GM21360 (cell line): ENCODE results near the gene LHPP.

Source experiments
- ATAC-seq: cut with Tn5 transposase; IDR thresholded peaks from one replicate; pipeline ENCODE4 v1.9.1; 2021; ENCODE audit warnings: mild to moderate bottlenecking, moderate library complexity; ENCODE audit not compliant: unreplicated experiment

Gene LHPP

DNA sequence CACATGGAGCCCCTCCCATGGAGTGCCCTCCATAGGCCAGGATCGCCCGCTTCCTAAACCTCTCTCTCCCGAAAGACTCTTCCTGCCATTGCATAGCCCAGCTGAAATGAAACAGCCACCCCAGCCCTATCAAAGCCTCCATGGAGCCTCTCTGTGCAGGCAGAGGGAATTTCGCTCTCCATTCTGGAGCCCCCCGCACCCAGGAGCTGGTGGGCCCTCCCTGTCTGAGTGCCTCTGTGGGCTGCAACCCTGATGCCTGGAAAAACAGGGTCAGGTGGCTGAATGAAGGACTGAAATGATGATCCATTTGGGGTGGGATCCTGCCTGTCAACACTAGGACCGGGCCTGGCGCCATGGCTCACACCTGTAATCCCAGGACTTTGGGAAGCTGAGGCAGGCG lies 176.1 kb downstream of the LHPP start:
- no peak for ATAC-seq

DNA sequence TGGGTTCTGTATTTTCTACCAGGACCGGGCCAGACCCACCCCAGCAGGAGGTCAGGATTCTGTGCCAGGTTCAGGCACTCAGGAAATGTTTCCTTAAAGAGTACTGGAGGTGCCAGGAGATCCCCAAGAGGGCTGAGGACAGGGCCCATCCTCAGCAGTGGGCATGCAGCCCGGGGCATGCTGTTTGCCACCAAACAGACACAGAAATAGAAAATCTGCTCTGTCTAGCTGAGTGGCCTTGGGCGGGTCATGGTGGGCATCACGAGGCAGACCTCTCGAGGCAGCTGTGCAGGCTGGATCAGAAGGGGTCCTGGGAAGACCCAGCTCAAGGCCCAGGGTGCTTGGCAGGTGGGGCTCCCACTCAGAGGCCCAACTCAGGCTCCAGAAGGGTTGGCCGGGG lies 177.6 kb downstream of the LHPP start:
- ATAC-seq: no peak

GRCh38 chr10:124639646-124640045 lies 178.0 kb downstream of the LHPP start:
- ATAC-seq: no peak

DNA sequence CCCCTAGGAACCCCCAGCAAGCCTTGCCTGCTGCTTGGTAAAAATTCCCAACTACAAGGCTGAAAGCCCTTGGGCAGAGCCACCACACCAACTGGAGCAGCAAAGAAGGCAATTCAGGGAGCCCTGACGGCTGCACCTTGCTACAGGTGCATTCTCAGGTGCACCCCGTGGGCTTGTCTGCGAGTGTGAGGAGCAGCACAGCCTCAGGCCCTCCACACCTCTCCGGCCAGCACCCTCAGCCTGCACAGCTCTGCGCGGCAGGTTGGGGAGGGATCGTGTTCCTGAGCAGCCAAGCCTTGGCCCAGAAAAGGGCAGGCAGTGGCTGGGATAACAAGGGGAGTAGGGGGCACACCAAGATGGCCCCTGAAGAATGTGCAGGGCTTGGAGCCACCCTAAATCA lies 178.4 kb downstream of the LHPP start:
- no peak for ATAC-seq

- peak; percentile 39 for ATAC-seq
Observed at GRCh38 chr10:124640538-124641231, 179.1 kb downstream of the LHPP start.

DNA sequence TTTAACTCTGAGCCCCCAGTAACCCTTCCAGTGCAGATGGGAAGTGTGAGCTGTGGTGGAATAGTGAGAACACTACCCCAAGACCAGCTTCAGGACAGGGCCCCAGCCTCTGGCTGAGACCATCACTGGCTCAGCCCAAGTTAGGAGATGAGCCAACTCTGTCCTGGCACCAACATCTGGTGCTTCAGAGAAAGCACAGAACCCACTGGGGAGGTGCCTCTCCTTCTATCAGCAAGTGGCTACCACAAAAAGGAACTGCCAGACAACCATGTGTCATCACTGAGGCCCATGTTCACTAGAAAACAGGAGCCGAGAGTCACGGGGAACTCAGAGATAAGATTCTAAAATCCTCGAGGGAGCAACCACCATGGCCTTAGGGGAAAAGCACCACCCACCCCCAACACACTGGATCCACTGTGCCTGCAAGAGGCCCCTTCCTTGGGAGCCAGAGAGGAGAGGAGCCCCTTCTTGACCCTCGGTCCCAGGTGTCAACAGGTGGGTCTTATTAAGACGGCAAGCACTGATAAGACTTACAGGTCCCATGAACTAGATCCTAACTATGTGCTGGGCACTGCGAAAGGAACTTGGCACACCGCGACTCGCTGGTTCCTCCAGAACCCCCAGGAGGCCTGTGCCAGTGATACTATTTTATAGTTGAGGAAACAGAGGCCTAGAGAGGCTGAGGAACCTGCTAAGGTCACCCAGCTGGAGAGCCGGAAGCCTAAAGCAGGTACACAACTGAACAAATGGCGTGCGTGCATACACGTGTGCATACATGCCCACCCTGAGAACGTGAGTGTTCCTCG lies 179.9 kb downstream of the LHPP start:
- ATAC-seq: peak; percentile 61

- no peak for ATAC-seq
Observed at GRCh38 chr10:124642088-124642710, 180.6 kb downstream of the LHPP start.

GRCh38 chr10:124643330-124644009 lies 181.8 kb downstream of the LHPP start:
- ATAC-seq: no peak

- no peak for ATAC-seq
Observed at GRCh38 chr10:124644236-124644635, 182.6 kb downstream of the LHPP start.

DNA sequence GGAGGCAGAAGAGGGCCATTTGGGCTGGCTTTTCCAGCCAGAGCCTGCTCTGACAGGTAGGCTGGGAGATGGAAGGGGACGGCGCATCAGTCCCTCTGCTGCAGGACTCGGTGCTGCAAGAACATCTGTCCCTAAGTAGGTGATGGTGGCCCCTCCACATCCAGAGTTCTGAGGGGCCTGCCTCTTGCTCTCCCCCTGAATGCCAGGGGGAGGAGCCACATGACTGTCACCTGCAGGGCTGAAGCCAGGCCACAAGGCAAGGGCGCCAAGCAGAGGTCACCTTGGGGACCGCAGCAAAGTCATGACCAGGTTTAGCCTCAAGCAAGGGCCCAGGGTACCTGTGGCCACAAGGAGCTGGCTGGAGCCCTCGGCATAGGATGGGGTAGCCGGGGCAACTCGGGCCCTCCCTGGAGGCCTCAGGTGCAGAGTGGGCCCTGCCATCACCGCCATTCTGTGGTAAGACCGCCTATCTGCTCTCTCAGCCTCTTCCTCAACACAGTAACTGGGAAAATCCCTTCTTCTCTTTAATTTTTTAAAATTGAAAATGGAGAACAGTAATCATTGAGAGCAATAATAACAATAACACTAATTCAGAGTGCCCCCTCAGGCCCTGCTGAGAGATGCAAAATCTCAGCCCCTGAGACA lies 183.3 kb downstream of the LHPP start:
- ATAC-seq: no peak

DNA sequence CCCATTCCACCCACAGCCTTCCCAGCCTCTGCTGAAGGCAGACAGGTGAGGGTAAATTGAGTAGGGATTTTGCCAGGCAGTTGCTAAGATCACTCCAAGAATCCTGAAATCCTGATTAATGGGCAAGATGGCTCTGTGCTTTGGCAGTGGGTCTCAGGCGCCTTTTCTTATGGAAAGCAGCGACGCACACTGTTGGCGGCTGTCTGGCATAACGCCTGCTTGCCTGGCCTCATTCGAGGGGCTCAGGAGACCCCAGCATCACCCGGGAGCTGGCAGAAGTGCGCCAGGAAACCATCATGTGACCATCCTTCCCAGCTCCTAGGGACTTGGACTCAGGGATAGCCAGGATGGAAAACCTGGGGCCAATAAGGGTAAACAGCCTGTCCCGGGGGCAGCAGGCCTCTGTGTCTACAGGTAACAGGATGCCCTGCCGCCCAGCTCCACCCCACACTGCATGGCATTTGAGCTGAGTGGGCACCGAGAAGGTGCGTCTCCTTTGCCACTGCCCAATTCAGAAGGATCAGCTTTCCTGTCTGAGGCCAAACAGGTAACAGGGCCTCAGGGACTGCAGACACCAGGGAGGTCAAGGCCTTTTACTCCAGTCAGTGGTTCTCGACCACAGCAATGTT lies 184.0 kb downstream of the LHPP start:
- ATAC-seq: no peak

- ATAC-seq: no peak
Observed at GRCh38 chr10:124646483-124647352, 185.1 kb downstream of the LHPP start.

DNA sequence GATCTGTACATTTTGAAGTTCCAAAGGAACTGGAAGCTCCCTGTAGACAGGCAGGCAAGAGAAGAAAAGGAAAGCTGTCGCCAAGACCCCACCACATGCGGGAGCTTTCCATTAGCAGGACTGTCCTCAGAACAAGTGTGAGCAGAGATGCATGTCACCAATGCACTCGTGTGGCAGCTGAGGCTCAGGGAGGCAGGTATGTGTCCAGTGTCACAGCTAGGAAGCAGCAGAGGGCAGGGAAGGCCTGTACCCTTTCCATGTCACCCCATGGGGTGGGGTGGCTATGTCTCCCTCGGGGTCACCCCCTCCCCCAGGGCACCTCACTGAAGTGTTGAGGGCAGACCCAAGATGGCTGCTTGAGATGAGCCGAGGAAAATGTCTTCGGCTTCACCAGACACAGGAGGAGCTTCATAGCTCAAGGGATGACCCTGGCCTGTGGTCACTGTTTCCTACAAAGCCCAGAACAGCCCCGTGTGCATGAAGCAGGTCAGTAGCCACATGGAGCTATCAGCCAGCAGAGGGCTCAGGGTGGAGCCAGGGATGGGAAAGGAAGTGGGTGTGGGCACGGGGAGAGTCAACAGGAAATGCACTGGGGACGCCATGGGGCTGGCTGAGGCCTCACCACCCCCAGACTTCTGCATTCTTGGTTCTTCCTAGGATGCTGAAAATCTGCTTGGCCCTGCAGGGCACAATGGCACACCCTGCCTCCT lies 186.0 kb downstream of the LHPP start:
- peak; percentile 45 for ATAC-seq

GRCh38 chr10:124648131-124648475 lies 186.5 kb downstream of the LHPP start:
- no peak for ATAC-seq

GRCh38 chr10:124648738-124649137 lies 187.1 kb downstream of the LHPP start:
- no peak for ATAC-seq

- no peak for ATAC-seq
Observed at GRCh38 chr10:124649214-124649613, 187.6 kb downstream of the LHPP start.

GRCh38 chr10:124650263-124650662 lies 188.6 kb downstream of the LHPP start:
- ATAC-seq: no peak

- ATAC-seq: no peak
Observed at GRCh38 chr10:124650820-124651401, 189.3 kb downstream of the LHPP start.
